GOT3 (cell line): Measurements from ENCODE around the gene TIMM44.
"Not testable (repeated sequence)": the region's sequence is repeated elsewhere in the genome, so short reads cannot be mapped to it uniquely, and the experiment has no call there.

Experiments
- DNase-seq: peaks from one replicate; lab custom pipeline; 2025; ENCODE audit warnings: mixed read lengths; lab: John Stamatoyannopoulos, UW

Gene TIMM44

GRCh38 chr19:7977021-7977722 lies 33.7 kb upstream of the TIMM44 start:
- no peak for DNase-seq

GRCh38 chr19:7976461-7976860 lies 33.0 kb upstream of the TIMM44 start:
- DNase-seq: no peak

DNA sequence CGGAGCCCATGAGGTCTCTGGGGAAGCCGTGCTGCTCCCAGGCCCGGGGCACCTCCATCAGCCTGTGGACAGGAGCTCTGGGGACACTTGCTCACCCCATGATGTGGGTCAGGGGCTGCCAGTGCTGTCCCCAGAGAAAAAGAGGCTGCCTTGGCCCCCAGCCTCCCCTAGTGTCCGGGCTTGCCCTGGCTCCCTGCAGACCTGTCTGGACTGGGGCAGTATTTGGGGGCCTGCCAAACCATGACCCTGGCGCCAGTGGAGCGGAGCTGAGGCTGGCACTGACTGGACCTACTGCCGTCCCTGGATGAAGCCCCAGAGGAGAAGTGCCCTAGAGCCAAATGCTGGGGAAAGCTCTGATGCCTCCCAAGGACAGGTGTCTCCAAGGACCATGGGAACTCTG lies 31.6 kb upstream of the TIMM44 start:
- DNase-seq: no peak

DNA sequence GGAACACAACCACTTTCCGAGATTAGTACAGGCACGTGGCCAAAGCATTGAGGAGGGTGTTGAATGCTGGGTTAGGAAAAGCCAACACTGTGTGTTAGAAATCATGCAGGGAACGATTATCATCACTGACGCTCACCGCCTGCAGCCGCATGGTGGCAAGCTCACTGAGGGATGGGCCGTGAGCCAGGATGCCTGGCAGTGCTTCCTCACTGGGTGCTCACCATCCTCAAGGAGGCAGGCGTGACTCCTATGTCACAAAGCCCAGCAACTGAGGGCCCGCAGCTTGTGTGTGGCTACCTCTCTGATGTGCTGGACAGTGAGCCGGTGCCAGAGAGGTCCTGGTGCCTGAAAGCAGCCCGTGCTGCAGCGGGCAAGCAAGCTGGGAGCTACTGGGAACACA lies 30.4 kb upstream of the TIMM44 start:
- DNase-seq: no peak

- no peak for DNase-seq
Observed at GRCh38 chr19:7971553-7972520, 28.4 kb upstream of the TIMM44 start.

GRCh38 chr19:7970716-7971448 lies 27.4 kb upstream of the TIMM44 start:
- DNase-seq: no peak

DNA sequence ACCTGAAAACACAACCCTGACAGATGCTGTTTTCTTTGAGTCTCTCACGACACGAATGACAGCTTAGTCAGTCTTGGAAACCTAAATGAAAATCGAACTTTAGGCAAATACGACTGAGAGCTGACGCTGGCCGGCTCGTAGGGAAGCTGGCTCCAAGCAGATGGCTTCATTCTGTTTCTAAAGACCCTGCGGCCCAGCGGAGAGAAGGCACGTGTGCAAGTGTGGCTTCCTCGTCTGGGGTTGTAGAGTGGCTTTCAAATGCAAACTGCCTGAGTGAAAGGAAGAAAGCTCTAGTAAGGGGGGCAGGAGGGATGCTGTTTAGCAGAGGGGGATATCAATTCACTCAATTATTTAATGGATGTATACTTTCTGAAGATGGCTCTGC lies 26.1 kb upstream of the TIMM44 start:
- DNase-seq: no peak

- DNase-seq: no peak
Observed at GRCh38 chr19:7968796-7969554, 25.5 kb upstream of the TIMM44 start.

DNA sequence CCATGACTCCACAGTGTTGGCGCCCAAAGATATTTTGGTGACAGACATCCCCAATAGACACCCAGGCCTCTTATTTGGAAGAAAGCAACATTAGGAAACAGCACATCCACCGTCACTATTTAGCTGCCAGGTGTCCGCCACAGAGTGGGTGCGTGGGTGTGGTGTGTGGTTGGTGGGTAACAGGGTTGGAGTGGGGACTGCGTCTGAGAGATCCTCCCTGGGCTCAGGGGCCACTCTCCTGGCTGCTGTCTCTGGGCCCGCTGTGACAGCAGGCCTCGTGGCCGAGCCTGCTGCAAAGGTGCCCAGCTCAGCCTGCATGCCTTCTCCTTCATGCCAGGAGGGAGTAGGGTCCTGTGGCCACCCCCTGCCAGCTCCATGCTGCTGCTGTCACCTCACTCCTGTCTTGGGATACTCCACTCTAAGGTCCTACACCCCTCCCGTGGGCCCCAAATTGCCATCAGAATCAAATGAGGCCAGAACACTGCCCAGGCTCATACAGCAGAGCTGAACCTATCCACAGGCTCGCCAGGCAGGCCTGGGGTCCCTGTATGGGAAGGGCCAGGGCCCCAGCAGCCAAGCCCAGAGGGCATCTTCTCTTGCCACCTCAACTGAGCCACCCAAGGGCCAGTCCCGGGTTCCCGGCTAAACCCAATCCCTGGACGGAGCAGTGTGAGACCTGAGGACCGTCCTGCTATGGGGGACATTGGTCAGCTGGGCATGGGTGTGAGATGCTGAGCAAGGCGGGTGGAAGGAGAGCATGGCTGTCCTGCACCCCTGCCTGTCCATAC lies 24.7 kb upstream of the TIMM44 start:
- DNase-seq: no peak

GRCh38 chr19:7965921-7966665 lies 22.6 kb upstream of the TIMM44 start:
- no peak for DNase-seq

DNA sequence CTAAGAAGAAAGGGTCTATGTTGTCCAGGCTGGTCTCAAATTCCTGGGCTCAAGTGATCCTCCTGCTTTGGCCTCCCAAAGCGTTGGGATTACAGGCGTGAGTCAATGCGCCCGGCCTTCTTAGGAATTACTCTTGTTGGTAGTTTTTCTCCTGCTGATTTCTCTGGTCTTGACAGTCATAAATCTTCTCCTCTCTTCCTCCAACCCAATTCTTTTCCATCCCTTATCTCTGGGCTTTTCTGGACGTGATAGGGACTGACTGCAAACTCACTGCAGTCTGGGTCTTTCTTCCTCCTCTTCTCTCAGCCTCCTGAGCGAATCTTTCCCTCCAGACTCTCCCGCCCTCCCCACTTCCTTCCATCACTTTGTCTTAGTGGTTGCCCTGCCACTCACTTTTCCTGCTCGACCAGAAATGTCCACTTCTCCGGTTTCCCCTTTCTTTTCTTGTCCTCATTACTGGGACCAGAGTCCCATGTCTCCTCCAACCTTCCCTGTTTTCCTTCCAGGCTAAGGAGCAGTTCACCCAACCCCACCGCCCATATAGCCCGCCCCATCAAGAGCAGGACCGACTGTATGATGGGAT lies 21.9 kb upstream of the TIMM44 start:
- DNase-seq: no peak

DNA sequence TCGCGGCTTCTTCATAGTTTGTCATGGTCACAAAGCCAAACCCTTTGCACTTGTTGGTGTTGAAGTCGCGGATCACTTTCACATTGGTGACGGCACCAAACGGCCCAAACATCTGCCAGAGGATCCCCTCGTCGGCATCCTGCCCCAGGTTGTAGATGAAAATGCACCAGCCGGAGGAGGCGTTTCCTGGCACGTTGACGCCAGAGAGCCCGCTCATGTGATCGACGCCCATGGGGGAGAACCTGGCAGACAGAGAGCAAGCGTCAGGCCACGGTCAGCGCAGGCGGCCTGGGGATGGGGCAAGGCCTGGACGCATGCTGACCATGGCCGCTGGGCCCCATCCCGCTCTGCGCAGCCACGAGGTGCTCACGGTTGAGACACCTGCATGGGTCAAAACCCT lies 20.1 kb upstream of the TIMM44 start:
- DNase-seq: no peak

- no peak for DNase-seq
Observed at GRCh38 chr19:7962644-7963268, 19.3 kb upstream of the TIMM44 start.

DNA sequence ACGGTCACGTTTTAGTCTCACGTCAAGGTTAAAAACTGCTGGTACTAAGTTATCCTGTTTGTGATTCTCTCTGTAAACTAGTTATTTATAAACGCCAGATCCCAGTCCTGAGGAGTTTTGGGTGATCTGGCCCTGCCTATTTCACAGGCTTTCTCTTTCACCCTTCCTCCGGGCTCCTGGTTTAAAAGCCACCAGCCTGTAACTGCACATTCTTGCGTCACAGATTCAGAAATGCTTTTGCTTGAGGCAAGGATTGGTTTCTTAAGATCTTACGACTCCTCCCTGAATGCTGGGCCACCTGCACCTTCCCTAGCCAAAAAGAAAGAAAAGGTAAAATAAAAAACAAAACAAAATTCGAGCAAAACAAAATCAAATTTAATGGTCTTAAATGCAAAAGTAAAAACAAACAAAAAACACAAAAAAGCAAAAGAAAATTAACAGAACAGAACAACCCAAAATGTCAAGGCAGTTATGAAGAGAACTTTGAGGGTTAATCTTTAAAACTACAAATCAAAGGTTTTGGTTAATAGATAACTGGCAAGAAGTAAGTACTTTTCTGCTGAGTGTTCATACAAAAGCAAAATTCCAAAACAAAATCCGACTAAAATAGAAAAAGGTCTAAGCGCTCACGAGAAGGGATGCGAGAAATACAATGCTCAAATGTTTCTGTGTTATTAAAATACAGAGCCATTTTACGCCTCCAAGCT lies 18.6 kb upstream of the TIMM44 start:
- DNase-seq: no peak

DNA sequence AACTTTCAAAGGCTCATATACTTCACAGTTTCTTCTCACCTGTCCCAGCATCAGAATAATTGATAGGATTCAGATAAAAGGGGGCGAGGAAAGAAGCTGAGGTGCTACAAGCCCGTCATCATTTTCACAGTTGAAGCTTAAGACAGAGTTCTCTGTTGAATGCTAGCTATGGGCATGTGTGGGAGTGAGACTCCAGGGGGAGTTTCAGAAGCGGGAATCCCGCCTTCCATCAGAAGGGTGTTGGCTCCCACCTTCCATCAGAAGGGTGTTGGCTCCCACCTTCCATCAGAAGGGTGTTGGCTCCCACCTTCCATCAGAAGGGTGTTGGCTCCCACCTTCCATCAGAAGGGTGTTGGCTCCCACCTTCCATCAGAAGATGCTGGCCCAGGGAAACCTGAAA lies 17.6 kb upstream of the TIMM44 start:
- DNase-seq: not testable (repeated sequence)

GRCh38 chr19:7959211-7959610 lies 15.7 kb upstream of the TIMM44 start:
- no peak for DNase-seq

DNA sequence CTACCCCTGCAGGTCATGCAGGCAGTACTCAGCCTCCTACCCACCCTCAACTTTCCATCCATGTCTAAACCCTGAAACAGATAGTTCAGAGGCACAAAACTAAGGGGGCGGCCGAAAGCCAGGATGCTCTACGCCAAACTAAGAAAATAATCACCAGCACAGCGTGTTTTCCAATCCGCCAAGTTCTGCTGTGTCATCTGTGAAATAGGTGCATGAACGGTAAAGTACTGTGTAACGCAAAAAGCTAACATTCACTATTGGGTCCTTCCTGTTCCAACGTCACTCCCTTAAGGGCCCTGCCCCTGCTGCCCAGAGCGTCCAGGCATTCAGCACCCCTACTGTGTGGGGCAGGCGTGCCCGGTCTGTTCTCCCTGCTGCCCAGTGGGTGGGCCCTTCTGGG lies 12.2 kb upstream of the TIMM44 start:
- DNase-seq: no peak

DNA sequence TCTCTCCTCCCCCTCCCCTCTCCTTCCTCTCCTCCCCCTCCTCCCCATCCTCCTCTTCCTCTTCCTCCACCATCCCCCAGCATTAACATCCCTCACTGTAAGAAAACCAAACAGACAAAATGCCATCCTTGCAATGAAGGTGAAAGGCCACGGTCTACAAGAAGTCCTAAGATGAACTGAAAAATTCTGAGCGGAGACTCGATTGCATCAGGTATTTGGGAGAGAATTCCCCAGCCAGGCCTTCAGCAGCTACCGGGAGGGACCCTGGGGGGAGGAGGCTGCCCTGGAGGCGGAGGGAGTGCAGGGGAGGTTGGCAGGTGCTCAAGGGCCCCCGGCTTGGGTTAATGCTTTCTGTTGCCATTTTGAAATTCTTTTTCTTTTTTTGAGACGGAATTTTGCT lies 10.1 kb upstream of the TIMM44 start:
- DNase-seq: no peak

DNA sequence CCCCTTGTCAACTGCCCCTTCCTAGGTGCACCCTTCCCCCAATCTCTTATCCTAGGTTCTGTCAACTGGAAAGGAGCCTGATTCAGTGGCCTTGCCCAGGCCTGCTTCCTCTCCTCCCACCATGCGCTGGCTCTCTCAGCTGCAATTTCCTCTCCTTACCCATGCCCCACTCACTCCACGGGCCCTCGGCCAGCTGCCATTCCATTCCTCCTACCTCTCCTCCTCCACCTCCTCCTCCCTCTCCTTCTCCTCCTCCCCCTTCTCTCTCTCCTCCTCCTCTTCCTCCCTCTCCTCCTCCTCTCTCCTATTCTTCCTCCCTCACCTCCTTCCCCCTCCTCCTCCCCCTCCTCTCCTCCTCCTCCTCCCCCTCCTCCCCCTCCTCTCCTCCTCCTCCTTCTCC lies 9.6 kb upstream of the TIMM44 start:
- no peak for DNase-seq
